ENCODE data around the gene FAM20A.

DNA sequence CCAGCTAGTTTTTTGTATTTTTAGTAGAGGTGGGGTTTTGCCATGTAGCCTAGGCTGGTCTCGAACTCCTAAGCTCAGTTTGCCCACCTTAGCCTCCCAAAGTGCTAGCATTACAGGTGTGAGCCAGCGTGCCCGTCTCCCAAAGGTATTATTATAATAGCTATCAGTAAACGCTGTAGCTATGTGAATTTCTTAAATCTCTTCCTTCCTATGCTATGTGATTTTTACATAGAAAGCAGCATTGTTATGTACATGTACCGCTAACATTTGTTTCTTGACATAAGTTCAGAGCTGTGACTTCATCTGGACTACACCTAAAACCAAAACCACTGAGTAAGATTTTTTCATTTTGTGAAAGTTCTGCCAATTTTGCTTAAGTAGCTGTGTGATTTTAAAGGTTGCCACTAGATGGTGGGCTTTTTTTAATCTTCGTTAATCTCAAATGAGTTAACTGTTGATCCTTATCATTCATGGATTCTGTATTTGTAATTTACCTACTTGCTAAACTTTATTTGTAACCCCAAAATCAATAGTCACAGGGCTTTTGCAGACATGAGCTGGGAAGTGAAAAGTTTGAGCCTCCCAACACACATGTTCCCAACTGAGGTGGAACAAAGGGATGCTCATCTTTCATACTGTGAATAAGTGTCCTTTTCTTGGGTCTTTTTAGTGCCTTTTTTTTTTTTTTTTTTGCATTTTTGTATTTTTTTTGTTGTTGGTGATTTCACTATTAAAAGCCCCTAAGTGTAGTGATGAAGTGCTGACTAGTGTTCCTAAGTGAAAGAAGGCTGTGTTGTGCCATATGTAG, 67.1 kb downstream of the FAM20A start:
- peak; percentile 65; the same call in 1 of the 2 replicates for TF ChIP-seq CTCF (IDR thresholded peaks at IDR 0.05; ENCODE audit: low read length)
- no peak for TF ChIP-seq EZH2 (IDR thresholded peaks at IDR 0.05; ENCODE audit: borderline replicate concordance, low read length)

All from OCI-LY1 (cell line).